ENCODE results near the gene ZNF598.

Gene ZNF598

GRCh38 chr16:2026461-2027023 lies 16.9 kb upstream of the ZNF598 start, which contains the start of gene NHERF2:
NHERF2 (plus strand) TSS chr16:2026902; CDS start chr16:2027006, 104 bp downstream.
- peaks cover 2 to 3% of the 10 kb centered on the region in 2 donors for H3K27me3 ChIP-seq (ENCODE audit: control insufficient read depth in 1 of 2, insufficient read depth in 2 of 2, low read length in 2 of 2)
- peak within 1 kb of the TSS; percentile 59 to 60 for H3K9ac ChIP-seq (ENCODE audit: low read length in 2 of 2)
- peak within 1 kb of the TSS; percentile 31 for H3K27ac ChIP-seq (ENCODE audit: low read length)
- peaks cover 48% of the 10 kb centered on the region for H3K4me1 ChIP-seq (ENCODE audit: control insufficient read depth, insufficient read depth, low read length)
- H3K4me3 ChIP-seq (ENCODE audit: low read length in 2 of 2): peak within 1 kb of the TSS; percentile 67 to 77
- H3K9me3 ChIP-seq (ENCODE audit: control insufficient read depth in 2 of 2, low read length in 2 of 2): no peaks in the 10 kb centered on the region
- peaks cover 0 to 4% of the 10 kb centered on the region in 2 donors for H3K36me3 ChIP-seq (ENCODE audit: control insufficient read depth in 2 of 2, insufficient read depth in 2 of 2, low read length in 2 of 2)

GRCh38 chr16:2025878-2026460 lies 16.3 kb upstream of the ZNF598 start:
- H3K4me1 ChIP-seq (ENCODE audit: control insufficient read depth, insufficient read depth, low read length): peaks cover 48% of the 10 kb centered on the region
- H3K27me3 ChIP-seq (ENCODE audit: control insufficient read depth in 1 of 2, insufficient read depth in 2 of 2, low read length in 2 of 2): peaks cover 4 to 5% of the 10 kb centered on the region in 2 donors
- no peaks in the 10 kb centered on the region for H3K9me3 ChIP-seq (ENCODE audit: control insufficient read depth in 2 of 2, low read length in 2 of 2)
- peak overlapping the region in 1 of 2 donors; percentile 65 for H3K4me3 ChIP-seq (ENCODE audit: low read length in 2 of 2)
- peak overlapping the region; percentile 31 for H3K27ac ChIP-seq (ENCODE audit: low read length)
- peak overlapping the region; percentile 39 to 60 for H3K9ac ChIP-seq (ENCODE audit: low read length in 2 of 2)
- H3K36me3 ChIP-seq (ENCODE audit: control insufficient read depth in 2 of 2, insufficient read depth in 2 of 2, low read length in 2 of 2): peaks cover 0 to 4% of the 10 kb centered on the region in 2 donors

- Histone ChIP-seq H3K4me3 (ENCODE audit: low read length in 2 of 2) (no peak overlapping the region), H3K9ac (ENCODE audit: low read length in 2 of 2) (no peak overlapping the region), H3K4me1 (ENCODE audit: control insufficient read depth, insufficient read depth, low read length) (peaks cover 53% of the 10 kb centered on the region), H3K9me3 (ENCODE audit: control insufficient read depth in 2 of 2, low read length in 2 of 2) (no peaks in the 10 kb centered on the region), H3K27ac (ENCODE audit: low read length) (no peak overlapping the region), H3K36me3 (ENCODE audit: control insufficient read depth in 2 of 2, insufficient read depth in 2 of 2, low read length in 2 of 2) (peaks cover 0 to 4% of the 10 kb centered on the region in 2 donors), H3K27me3 (ENCODE audit: control insufficient read depth in 1 of 2, insufficient read depth in 2 of 2, low read length in 2 of 2) (peaks cover 4 to 12% of the 10 kb centered on the region in 2 donors)
Observed at GRCh38 chr16:2025251-2025650, 15.6 kb upstream of the ZNF598 start.

- Histone ChIP-seq H3K9ac (ENCODE audit: low read length in 2 of 2) (no peak overlapping the region), H3K4me3 (ENCODE audit: low read length in 2 of 2) (no peak overlapping the region), H3K4me1 (ENCODE audit: control insufficient read depth, insufficient read depth, low read length) (peaks cover 62% of the 10 kb centered on the region), H3K27me3 (ENCODE audit: control insufficient read depth in 1 of 2, insufficient read depth in 2 of 2, low read length in 2 of 2) (peaks cover 9 to 25% of the 10 kb centered on the region in 2 donors), H3K36me3 (ENCODE audit: control insufficient read depth in 2 of 2, insufficient read depth in 2 of 2, low read length in 2 of 2) (no peaks in the 10 kb centered on the region), H3K27ac (ENCODE audit: low read length) (peak overlapping the region; percentile 18), H3K9me3 (ENCODE audit: control insufficient read depth in 2 of 2, low read length in 2 of 2) (no peaks in the 10 kb centered on the region)
Observed at GRCh38 chr16:2024032-2024420, 14.4 kb upstream of the ZNF598 start.

GRCh38 chr16:2023092-2024031 lies 13.7 kb upstream of the ZNF598 start:
- H3K9ac ChIP-seq (ENCODE audit: low read length in 2 of 2): no peak overlapping the region

GRCh38 chr16:2022723-2023091 lies 13.1 kb upstream of the ZNF598 start:
- Histone ChIP-seq H3K27ac (ENCODE audit: low read length) (no peak overlapping the region), H3K27me3 (ENCODE audit: control insufficient read depth in 1 of 2, insufficient read depth in 2 of 2, low read length in 2 of 2) (peaks cover 14 to 25% of the 10 kb centered on the region in 2 donors), H3K36me3 (ENCODE audit: control insufficient read depth in 2 of 2, insufficient read depth in 2 of 2, low read length in 2 of 2) (no peaks in the 10 kb centered on the region), H3K9me3 (ENCODE audit: control insufficient read depth in 2 of 2, low read length in 2 of 2) (no peaks in the 10 kb centered on the region), H3K9ac (ENCODE audit: low read length in 2 of 2) (no peak overlapping the region), H3K4me3 (ENCODE audit: low read length in 2 of 2) (peak overlapping the region; percentile 69 to 71), H3K4me1 (ENCODE audit: control insufficient read depth, insufficient read depth, low read length) (peaks cover 49% of the 10 kb centered on the region)

More at GRCh38 chr16:2023092-2024031, 13.7 kb upstream of the ZNF598 start:
- Histone ChIP-seq H3K4me1 (ENCODE audit: control insufficient read depth, insufficient read depth, low read length) (peaks cover 56% of the 10 kb centered on the region), H3K4me3 (ENCODE audit: low read length in 2 of 2) (peak overlapping the region; percentile 69 to 71), H3K36me3 (ENCODE audit: control insufficient read depth in 2 of 2, insufficient read depth in 2 of 2, low read length in 2 of 2) (no peaks in the 10 kb centered on the region), H3K9me3 (ENCODE audit: control insufficient read depth in 2 of 2, low read length in 2 of 2) (no peaks in the 10 kb centered on the region), H3K27ac (ENCODE audit: low read length) (peak overlapping the region; percentile 18), H3K27me3 (ENCODE audit: control insufficient read depth in 1 of 2, insufficient read depth in 2 of 2, low read length in 2 of 2) (peaks cover 11 to 25% of the 10 kb centered on the region in 2 donors)

- Histone ChIP-seq H3K36me3 (ENCODE audit: control insufficient read depth in 2 of 2, insufficient read depth in 2 of 2, low read length in 2 of 2) (no peaks in the 10 kb centered on the region), H3K4me1 (ENCODE audit: control insufficient read depth, insufficient read depth, low read length) (peaks cover 35% of the 10 kb centered on the region), H3K9ac (ENCODE audit: low read length in 2 of 2) (no peak overlapping the region), H3K9me3 (ENCODE audit: control insufficient read depth in 2 of 2, low read length in 2 of 2) (no peaks in the 10 kb centered on the region), H3K4me3 (ENCODE audit: low read length in 2 of 2) (peak overlapping the region in 1 of 2 donors; percentile 22), H3K27me3 (ENCODE audit: control insufficient read depth in 1 of 2, insufficient read depth in 2 of 2, low read length in 2 of 2) (peaks cover 14 to 25% of the 10 kb centered on the region in 2 donors), H3K27ac (ENCODE audit: low read length) (no peak overlapping the region)
Observed at GRCh38 chr16:2019921-2020831, 10.6 kb upstream of the ZNF598 start.

- peak within 1 kb of the TSS in 1 of 2 donors; percentile 22 for H3K4me3 ChIP-seq (ENCODE audit: low read length in 2 of 2)
- no peak within 1 kb of the TSS for H3K9ac ChIP-seq (ENCODE audit: low read length in 2 of 2)
- peaks cover 35% of the 10 kb centered on the region for H3K4me1 ChIP-seq (ENCODE audit: control insufficient read depth, insufficient read depth, low read length)
- H3K27ac ChIP-seq (ENCODE audit: low read length): no peak within 1 kb of the TSS
- H3K36me3 ChIP-seq (ENCODE audit: control insufficient read depth in 2 of 2, insufficient read depth in 2 of 2, low read length in 2 of 2): no peaks in the 10 kb centered on the region
- peaks cover 14 to 25% of the 10 kb centered on the region in 2 donors for H3K27me3 ChIP-seq (ENCODE audit: control insufficient read depth in 1 of 2, insufficient read depth in 2 of 2, low read length in 2 of 2)
- no peaks in the 10 kb centered on the region for H3K9me3 ChIP-seq (ENCODE audit: control insufficient read depth in 2 of 2, low read length in 2 of 2)
Observed at GRCh38 chr16:2019518-2019920, 9.9 kb upstream of the ZNF598 start, which contains the start of gene NPW. NPW (plus strand) TSS chr16:2019785.

GRCh38 chr16:2016407-2016922 lies 6.8 kb upstream of the ZNF598 start:
- Histone ChIP-seq H3K9ac (ENCODE audit: low read length in 2 of 2) (no peak overlapping the region), H3K4me3 (ENCODE audit: low read length in 2 of 2) (no peak overlapping the region), H3K36me3 (ENCODE audit: control insufficient read depth in 2 of 2, insufficient read depth in 2 of 2, low read length in 2 of 2) (no peaks in the 10 kb centered on the region), H3K9me3 (ENCODE audit: control insufficient read depth in 2 of 2, low read length in 2 of 2) (no peaks in the 10 kb centered on the region), H3K27me3 (ENCODE audit: control insufficient read depth in 1 of 2, insufficient read depth in 2 of 2, low read length in 2 of 2) (peaks cover 11 to 21% of the 10 kb centered on the region in 2 donors), H3K27ac (ENCODE audit: low read length) (no peak overlapping the region), H3K4me1 (ENCODE audit: control insufficient read depth, insufficient read depth, low read length) (peaks cover 16% of the 10 kb centered on the region)

- H3K9ac ChIP-seq (ENCODE audit: low read length in 2 of 2): no peak overlapping the region
- H3K36me3 ChIP-seq (ENCODE audit: control insufficient read depth in 2 of 2, insufficient read depth in 2 of 2, low read length in 2 of 2): no peaks in the 10 kb centered on the region
- no peak overlapping the region for H3K4me3 ChIP-seq (ENCODE audit: low read length in 2 of 2)
- H3K27ac ChIP-seq (ENCODE audit: low read length): no peak overlapping the region
- peaks cover 11 to 18% of the 10 kb centered on the region in 2 donors for H3K27me3 ChIP-seq (ENCODE audit: control insufficient read depth in 1 of 2, insufficient read depth in 2 of 2, low read length in 2 of 2)
- peaks cover 15% of the 10 kb centered on the region for H3K4me1 ChIP-seq (ENCODE audit: control insufficient read depth, insufficient read depth, low read length)
- H3K9me3 ChIP-seq (ENCODE audit: control insufficient read depth in 2 of 2, low read length in 2 of 2): no peaks in the 10 kb centered on the region
Observed at GRCh38 chr16:2015947-2016208, 6.3 kb upstream of the ZNF598 start.

Measured in stomach smooth muscle (tissue), 2 donors.